Measurements from ENCODE around the gene GJA8.
"Not testable (repeated sequence)": the region's sequence is repeated elsewhere in the genome, so short reads cannot be mapped to it uniquely, and the experiment has no call there.

GJA8 gene
- total RNA-seq, result 0 reads per million in 3 experiments

- no peak for DNase-seq
These were observed at the start of gene GJA8 for GRCh38 chr1:147902253-147902845. Gene GJA8, plus strand, starts transcription at chr1:147902795. Its CDS starts 5,161 bp downstream, at chr1:147907956.

DNA sequence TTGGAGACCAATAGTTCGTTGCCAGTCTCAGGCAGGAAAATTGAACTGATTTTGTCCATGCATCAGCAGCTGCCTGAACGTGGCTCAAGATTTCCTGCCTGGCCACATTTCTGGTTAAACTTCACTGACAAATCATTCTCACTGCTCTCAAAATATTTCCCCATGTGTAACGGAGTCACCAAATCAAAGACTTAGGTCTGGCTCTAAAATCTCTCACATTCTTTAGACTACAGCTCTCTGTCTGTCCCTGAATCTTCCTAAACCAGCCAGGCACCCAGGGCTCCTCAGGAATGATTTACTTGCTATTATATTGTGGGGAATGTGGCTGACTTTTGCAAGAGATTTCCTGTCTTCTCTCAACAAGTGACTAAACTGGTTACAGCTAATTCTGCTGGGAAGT lies 49.2 kb upstream of the GJA8 start:
- no peak for DNase-seq

DNA sequence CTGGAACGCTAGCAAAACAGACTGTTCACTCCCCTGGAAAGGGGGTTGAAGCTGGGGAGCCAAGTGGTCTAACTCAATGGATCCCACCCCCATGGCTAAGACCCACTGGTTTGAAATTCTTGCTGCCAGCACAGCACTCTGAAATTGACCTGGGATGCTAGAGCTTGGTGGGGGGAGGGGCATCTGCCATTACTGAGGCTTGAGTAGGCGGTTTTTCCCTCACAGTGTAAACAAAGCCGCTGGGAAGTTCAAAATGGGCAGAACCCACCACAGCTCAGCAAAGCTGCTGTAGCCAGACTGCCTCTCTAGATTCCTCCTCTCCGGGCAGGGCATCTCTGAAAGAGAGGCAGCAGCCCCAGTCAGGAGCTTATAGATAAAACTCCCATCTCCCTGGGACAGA lies 47.6 kb upstream of the GJA8 start:
- not testable (repeated sequence) for DNase-seq

GRCh38 chr1:147855996-147856395 lies 46.6 kb upstream of the GJA8 start:
- not testable (repeated sequence) for DNase-seq

DNA sequence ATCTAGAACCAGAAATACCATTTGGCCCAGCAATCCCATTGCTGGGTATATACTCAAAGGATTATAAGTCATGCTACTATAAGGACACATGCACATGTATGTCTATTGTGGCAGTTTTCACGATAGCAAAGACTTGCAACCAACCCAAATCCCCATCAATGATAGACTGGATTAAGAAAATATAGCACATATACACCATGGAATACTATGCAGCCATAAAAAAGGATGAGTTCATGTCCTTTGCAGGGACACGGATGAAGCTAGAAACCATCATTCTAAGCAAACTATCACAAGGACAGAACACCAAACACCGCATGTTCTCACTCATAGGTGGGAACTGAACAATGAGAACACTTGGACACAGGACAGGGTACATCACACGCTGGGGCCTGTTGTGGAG lies 35.4 kb upstream of the GJA8 start:
- not testable (repeated sequence) for DNase-seq

GRCh38 chr1:147878022-147878421 lies 24.6 kb upstream of the GJA8 start:
- no peak for DNase-seq

GRCh38 chr1:147879911-147880310 lies 22.7 kb upstream of the GJA8 start:
- DNase-seq, result no peak

- DNase-seq, result no peak
These were observed 20.1 kb upstream of the GJA8 start for GRCh38 chr1:147882535-147882934.

- peak; percentile 45 for DNase-seq
These were observed 12.3 kb upstream of the GJA8 start for GRCh38 chr1:147890177-147890790.

DNA sequence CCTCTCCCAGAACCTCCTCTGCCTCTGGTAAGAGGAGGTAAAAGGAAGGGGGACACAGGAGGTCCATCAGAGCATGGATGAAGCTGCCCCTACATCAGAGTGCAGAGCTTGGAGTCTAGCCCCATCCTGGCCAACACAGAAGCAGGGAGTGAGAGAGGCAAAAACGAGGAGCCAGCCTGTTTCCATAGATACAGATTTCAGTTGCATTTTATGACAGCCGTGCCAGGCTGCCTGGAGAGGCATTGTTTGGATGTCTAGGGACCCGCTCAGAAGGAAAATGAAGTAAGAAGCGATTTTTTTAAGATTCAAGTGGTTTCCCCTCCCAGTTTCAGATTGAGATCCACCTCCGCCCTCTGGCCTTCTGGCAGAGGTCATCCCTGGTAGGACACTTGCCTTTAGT lies 11.5 kb upstream of the GJA8 start:
- DNase-seq, result no peak

GRCh38 chr1:147892216-147892615 lies 10.4 kb upstream of the GJA8 start:
- no peak for DNase-seq

DNA sequence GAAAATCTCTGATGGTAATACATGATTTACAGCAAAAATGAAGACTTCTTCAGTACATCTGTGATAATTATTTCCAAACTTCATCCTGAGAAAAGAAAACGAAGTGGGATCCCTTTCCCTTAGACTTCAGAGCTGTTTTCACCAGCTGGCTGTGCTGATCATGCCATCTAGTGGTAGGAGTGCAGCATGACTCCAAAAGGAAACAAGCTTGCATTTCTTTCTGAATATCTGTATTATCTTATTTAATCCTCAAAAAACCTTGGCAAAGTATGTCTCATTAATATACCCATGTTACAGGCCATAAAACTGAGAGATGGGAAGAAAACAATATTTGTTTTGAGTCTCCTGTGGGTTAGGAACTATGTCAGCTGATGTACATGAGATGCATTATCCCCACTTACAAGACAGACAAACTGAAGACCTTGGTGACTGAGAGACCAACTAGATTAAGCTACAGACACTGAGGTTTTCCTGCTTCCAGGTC lies 9.8 kb upstream of the GJA8 start:
- peak; percentile 21 for DNase-seq

- no peak for DNase-seq
These were observed 7.5 kb upstream of the GJA8 start for GRCh38 chr1:147895123-147895522.

- DNase-seq, result no peak
These were observed 5.4 kb upstream of the GJA8 start for GRCh38 chr1:147897029-147897752.

DNA sequence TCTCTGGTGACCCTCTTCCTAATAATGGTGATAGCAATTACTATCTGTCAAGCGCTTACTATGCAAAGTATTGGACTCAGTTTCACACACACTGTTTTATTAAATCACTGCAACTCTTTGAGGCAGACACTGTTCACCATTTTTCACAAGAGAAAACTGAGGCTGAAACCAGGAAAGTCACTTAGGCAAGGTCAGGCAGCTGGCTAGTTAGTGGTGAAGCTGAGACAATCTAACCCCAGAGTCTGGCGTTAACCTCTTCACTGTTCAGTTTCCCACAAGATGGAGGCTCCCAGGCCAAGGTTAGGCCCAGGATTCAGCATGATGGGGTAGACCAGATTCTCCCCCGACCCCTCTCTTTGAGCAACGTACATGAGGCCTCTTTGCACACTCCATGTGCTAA lies 4.8 kb upstream of the GJA8 start:
- no peak for DNase-seq

DNA sequence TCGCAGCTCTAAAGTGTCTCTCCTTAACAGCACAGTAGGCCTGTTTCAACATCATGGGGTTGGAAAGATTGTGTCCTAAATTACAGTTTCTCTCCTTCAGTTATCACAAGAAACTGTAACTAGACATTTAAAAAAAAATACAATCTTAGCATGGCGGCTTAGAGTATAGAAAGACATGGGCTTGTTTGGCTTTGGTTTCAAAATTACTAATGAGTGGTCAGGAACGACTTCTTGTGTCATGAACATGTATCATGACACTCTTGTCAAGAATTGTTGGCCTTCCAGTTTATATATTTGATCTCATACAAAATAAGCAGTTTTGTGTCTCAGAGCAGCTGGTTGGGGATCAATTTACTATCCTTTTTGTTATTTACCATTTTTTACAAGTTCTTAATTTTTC lies 2.1 kb downstream of the GJA8 start:
- no peak for DNase-seq

GRCh38 chr1:147907786-147908509 lies 5.4 kb downstream of the GJA8 start:
- no peak for DNase-seq

DNA sequence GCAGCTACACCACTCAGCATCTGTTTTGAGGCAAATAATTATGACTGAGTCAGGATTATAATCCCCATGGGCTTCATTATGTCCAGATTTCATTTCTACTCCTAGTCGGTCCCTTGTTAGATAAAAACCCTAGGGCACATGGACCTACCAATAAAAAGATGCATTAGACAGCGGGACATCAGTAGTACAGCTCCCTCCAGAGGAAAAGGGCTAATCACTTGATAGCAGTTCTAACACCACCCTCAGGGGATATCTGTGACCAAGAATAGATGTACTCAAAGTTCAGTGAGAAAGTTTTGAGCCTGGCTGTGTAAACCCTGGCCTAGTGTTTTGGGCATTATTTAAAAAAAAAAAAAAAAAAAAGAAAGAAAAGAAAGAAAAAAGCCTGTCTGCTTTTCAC lies 10.0 kb downstream of the GJA8 start:
- DNase-seq, result no peak

DNA sequence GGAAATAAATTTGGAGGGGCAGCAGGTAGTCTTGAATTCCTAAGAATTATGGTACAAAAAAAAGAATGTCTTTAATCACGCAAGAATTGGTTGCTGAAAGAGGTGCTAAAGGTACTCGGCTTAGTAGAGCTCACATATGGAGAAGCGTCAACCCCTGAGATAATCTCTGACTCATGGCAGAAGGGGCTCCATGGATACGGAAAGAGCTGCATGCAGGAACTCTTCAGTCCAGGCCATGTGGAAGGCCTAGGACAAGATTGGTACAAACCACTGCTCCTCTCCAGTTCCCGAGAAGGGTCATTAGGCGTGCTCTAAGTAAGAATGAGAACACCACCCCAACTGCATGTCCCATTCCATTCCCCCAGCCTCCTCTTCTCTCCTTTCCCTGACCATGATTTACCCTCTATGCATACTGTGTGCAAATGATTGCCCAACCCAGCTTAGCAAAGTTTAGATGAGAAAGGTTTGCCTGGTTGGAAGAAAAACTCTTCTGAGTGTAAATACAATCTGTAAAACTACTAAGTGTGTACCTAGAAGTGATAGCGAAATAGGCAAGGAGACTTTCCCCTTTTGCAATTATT lies 10.9 kb downstream of the GJA8 start:
- no peak for DNase-seq

DNA sequence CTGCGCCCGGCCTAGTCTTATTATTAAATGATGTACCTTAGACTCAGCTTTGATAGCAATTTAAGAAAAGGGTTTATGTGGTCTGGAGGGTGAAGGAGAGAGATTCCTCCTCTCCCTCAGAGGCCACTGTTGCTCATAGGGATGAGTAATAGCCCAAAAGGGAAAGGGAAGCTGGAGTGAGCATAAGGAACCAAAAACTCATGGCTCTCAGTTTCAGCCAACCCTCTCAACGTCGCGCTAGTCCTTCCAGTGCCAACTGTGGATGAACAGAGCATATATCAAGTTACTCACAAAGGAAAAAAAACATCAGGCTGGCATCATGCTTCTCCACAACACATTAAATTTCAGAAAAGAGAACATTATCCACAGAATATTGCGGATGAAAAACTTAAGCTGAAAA lies 17.3 kb downstream of the GJA8 start:
- no peak for DNase-seq

- no peak for DNase-seq
These were observed 22.2 kb downstream of the GJA8 start for GRCh38 chr1:147924813-147925212.

DNA sequence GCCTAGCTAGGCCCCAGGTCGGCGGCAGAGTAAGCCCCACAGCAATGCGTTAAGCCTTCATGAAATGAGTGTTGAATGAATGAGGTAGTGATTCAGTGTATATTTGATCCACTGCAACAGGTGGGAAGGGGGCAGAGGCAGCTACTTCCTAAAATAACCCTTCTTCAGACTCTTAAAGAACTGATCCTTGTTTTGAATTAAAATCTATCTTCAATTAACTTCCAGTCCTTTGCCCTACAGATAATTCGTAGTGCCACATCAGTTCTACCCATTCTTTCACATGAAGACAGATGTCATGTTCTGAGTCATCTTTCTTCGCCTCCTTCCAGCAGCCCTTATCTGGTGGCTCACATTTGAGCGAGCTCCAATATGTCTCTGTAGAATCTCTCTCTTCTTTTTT lies 24.6 kb downstream of the GJA8 start:
- not testable (repeated sequence) for DNase-seq

GRCh38 chr1:147927689-147928088 lies 25.1 kb downstream of the GJA8 start:
- DNase-seq, result not testable (repeated sequence)
